Stomach smooth muscle (tissue), 2 donors: ENCODE data around the gene TBX3.
A peak's percentile ranks its signal among the peaks of the same experiment; 100 is the strongest.

Experiments used
- H3K27ac ChIP-seq: one replicate; pipeline ENCODE4 v1.7.0; 2013; ENCODE audit warnings: mild to moderate bottlenecking, low read length, inconsistent platforms
- H3K27me3 ChIP-seq, 2 donors: one replicate each; pipeline ENCODE4 v1.7.0; 2013; ENCODE audit warnings: low read length in 2 of 2; ENCODE audit not compliant: insufficient read depth in 2 of 2, control insufficient read depth in 1 of 2
- H3K36me3 ChIP-seq, 2 donors: one replicate each; pipeline ENCODE4 v1.7.0; 2013; ENCODE audit warnings: low read length in 2 of 2; ENCODE audit not compliant: control insufficient read depth in 2 of 2, insufficient read depth in 2 of 2
- H3K4me1 ChIP-seq: one replicate; pipeline ENCODE4 v1.7.0; 2013; ENCODE audit warnings: low read length; ENCODE audit not compliant: control insufficient read depth, insufficient read depth
- H3K4me3 ChIP-seq, 2 donors: one replicate each; pipeline ENCODE4 v1.7.0; 2013; ENCODE audit warnings: low read length in 2 of 2
- H3K9ac ChIP-seq, 2 donors: one replicate each; pipeline ENCODE4 v1.7.0; 2013; ENCODE audit warnings: low read length in 2 of 2, mild to moderate bottlenecking in 1 of 2
- H3K9me3 ChIP-seq, 2 donors: one replicate each; pipeline ENCODE4 v1.7.0; 2013; ENCODE audit warnings: low read length in 2 of 2; ENCODE audit not compliant: control insufficient read depth in 2 of 2
- donor health status: healthy.
- donor health status: Pancreatic carcinoma.

Gene TBX3

DNA sequence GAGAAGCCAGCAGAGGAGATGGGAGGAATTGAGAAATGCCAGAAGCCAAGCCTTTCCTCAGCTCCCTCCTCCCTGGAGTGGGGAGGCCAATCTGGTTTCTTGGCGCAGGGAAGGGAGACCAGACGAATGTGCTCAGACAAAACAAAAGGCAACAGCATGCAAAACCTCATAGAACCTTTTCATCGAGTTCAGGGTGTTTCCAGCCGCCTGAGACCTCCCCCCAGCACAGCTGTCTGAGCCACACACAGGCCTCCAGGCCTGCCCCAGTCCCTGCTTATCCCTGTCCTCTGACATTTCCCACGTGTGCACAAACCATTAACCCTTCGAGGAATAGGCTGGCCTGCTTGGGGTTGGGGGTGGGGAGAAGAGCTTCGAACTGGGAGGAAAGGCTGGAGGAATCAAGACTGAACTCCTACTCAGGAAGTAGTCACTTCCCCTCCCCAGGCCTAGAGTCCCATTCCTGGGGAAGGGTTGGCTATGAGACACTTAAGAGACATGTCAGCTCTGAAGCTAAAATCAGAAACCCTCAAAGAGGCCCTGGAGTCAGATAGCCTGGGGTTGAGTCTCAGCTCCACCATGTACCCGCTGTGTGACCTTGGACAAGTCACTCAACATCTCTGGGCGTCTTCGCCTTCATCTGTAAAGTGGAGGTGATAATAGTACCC lies 10.7 kb downstream of the TBX3 start:
- no peak overlapping the region for H3K27ac ChIP-seq
- no peaks in the 10 kb centered on the region for H3K36me3 ChIP-seq
- no peak overlapping the region for H3K9ac ChIP-seq
- H3K27me3 ChIP-seq: peaks cover 20 to 43% of the 10 kb centered on the region in 2 donors
- peaks cover 3% of the 10 kb centered on the region for H3K4me1 ChIP-seq
- H3K9me3 ChIP-seq: no peaks in the 10 kb centered on the region
- no peak overlapping the region for H3K4me3 ChIP-seq

GRCh38 chr12:114672817-114673168 lies 11.2 kb downstream of the TBX3 start:
- H3K4me3 ChIP-seq: no peak overlapping the region
- H3K27ac ChIP-seq: no peak overlapping the region
- H3K36me3 ChIP-seq: no peaks in the 10 kb centered on the region
- H3K27me3 ChIP-seq: peaks cover 22 to 48% of the 10 kb centered on the region in 2 donors
- no peaks in the 10 kb centered on the region for H3K9me3 ChIP-seq
- peaks cover 8% of the 10 kb centered on the region for H3K4me1 ChIP-seq
- H3K9ac ChIP-seq: no peak overlapping the region

DNA sequence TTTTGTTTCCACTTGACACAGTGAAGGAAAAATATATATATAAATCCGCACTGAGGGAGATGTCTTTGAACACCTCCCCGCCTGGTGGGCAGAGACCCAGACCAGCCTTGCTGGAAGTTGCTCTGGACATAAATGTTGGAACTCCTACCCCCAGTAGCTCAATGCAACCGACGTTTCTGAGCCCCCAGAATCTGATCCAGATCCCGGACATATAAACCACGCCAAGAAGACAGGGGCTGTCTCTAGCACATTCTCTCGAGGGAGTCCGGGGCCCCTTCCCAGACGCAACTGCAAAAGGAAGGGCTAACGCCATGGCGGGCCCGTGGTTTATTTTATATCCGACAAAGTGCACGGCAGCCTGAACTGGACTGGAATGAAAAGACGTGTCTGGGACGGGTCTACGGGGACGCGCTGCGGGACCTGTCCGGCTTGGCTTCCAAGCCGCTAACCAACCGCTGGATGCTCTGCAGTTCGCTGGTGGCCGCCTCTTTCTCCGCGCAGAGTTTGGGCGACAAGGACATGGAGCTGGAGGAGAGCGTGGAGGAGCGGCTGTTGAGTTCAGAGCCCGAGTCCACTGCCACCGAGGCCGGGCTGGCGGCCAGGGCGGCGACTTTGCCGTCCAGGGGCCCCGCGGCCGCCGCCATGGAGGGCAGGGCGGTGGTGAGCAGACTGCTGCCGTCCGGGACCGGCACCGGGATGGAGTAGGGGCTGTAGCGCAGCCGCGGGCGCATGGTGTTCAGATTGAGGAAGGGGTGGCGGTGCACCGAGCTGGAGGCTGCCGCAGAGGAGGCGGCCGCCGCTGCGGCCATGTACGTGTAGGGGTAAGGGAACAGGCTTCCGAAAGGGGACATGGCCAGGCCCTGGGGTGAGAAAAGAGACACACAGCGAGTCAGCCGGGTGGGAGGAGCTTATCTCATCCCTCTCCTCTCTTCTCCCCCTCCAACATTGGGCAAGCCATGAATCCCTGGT lies 12.2 kb downstream of the TBX3 start:
- H3K4me1 ChIP-seq: peaks cover 14% of the 10 kb centered on the region
- no peak overlapping the region for H3K27ac ChIP-seq
- H3K27me3 ChIP-seq: peaks cover 32 to 58% of the 10 kb centered on the region in 2 donors
- H3K9ac ChIP-seq: no peak overlapping the region
- H3K4me3 ChIP-seq: no peak overlapping the region
- no peaks in the 10 kb centered on the region for H3K9me3 ChIP-seq
- H3K36me3 ChIP-seq: no peaks in the 10 kb centered on the region

GRCh38 chr12:114671066-114671442 lies 12.9 kb downstream of the TBX3 start:
- no peaks in the 10 kb centered on the region for H3K36me3 ChIP-seq
- H3K4me1 ChIP-seq: peaks cover 14% of the 10 kb centered on the region
- H3K27me3 ChIP-seq: peaks cover 37 to 65% of the 10 kb centered on the region in 2 donors
- H3K4me3 ChIP-seq: no peak overlapping the region
- H3K9me3 ChIP-seq: no peaks in the 10 kb centered on the region
- H3K9ac ChIP-seq: no peak overlapping the region
- no peak overlapping the region for H3K27ac ChIP-seq

DNA sequence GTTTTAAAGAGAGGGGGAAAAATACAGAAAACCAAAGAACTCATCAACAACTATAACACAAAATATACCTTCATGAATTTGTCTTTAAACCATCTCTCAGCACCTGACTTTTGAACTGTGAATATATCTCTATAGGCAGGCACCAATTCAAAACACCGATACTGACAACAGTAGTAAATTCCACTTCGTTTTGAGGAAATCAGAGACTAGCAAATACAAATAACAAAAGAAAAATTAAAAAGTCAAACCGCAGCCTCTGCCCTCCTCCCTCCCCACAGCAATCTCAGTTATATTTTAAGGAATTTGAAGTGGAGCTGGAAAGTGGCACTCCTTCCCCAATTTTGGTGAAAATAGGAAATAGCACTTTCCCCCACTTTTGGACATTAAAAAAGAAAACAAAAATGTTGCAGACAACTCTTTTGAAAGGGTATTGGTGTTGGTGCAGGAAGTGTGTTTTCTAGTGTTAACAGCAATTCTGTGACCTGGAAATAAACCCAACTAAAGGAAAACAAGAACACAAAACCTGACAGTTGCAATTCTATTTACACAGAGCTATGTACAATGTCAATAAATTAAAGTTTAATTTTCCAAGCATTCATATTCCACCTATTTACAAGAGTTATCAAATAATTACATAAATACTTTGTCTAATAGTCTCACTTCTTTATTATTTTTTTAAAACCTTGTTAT lies 13.5 kb downstream of the TBX3 start:
- H3K9me3 ChIP-seq: no peaks in the 10 kb centered on the region
- H3K27me3 ChIP-seq: peaks cover 40 to 71% of the 10 kb centered on the region in 2 donors
- H3K4me1 ChIP-seq: peaks cover 15% of the 10 kb centered on the region
- H3K4me3 ChIP-seq: no peak overlapping the region
- H3K36me3 ChIP-seq: no peaks in the 10 kb centered on the region
- H3K27ac ChIP-seq: no peak overlapping the region
- H3K9ac ChIP-seq: no peak overlapping the region

- Histone ChIP-seq H3K36me3 (no peaks in the 10 kb centered on the region), H3K27me3 (peaks cover 43 to 72% of the 10 kb centered on the region in 2 donors), H3K4me1 (peaks cover 17% of the 10 kb centered on the region), H3K9ac (no peak overlapping the region), H3K4me3 (no peak overlapping the region), H3K9me3 (no peaks in the 10 kb centered on the region), H3K27ac (no peak overlapping the region)
Observed at GRCh38 chr12:114669401-114670290, 14.3 kb downstream of the TBX3 start.

DNA sequence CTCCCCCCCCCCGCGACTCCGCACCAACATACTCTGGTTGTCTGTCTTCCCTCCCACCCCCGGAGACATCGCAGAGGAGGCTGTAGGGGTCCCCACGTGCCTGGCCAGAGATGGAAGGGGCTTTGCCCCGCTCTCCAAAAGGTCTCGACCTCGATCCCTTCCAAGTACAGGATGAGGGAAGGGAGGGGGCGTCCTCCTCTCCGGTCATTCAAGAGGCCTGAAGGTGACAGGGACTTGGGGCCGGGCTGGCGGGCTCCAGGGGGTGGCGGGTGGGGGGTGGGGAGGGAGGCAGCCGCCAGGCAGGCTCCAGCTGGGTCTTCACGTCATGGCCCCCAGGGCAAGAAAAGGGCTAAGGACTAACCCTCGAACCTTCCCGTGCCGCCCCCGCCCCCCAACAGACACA lies 15.1 kb downstream of the TBX3 start:
- no peak overlapping the region for H3K4me3 ChIP-seq
- no peak overlapping the region for H3K9ac ChIP-seq
- H3K27ac ChIP-seq: no peak overlapping the region
- no peaks in the 10 kb centered on the region for H3K9me3 ChIP-seq
- peaks cover 17% of the 10 kb centered on the region for H3K4me1 ChIP-seq
- H3K27me3 ChIP-seq: peaks cover 44 to 73% of the 10 kb centered on the region in 2 donors
- H3K36me3 ChIP-seq: no peaks in the 10 kb centered on the region

DNA sequence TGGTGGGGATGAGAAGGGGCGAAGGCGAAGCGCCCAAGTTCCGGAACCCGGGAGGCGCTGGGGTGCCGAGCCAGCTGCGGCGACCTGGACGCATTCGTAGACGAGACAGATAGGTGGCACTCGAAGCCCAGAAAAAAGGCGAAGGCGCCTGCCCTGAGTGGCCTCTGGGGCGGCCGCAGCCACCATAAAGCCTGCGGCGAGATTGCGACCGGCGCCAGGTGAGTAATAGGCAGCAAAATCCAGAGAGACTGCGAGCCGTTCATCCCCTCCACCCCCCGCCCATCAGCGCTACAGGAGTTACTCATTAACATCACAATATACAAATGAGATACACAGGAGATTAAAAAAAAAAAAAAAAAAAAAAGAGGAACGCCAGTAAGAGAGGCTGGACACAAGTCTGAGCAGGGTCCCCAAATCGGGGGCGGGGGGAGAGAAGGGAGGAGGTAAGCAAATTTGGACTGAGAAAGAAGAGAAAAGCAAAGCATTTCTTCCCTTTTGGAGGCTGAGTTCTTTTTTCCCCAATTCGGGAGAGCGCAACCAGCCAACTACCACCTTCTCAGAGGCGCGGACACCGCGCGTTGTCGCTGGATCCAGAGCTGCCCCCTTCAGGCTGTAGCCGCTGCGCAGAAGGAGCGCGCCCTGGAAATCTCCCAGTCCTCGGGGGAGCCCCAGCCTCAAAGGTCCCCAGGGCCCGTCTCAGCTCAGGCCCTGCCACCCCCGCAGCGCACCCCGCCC lies 15.7 kb downstream of the TBX3 start:
- no peaks in the 10 kb centered on the region for H3K9me3 ChIP-seq
- no peak overlapping the region for H3K9ac ChIP-seq
- peaks cover 43 to 72% of the 10 kb centered on the region in 2 donors for H3K27me3 ChIP-seq
- no peaks in the 10 kb centered on the region for H3K36me3 ChIP-seq
- H3K4me3 ChIP-seq: peak overlapping the region; percentile 51 to 62
- peaks cover 17% of the 10 kb centered on the region for H3K4me1 ChIP-seq
- no peak overlapping the region for H3K27ac ChIP-seq

DNA sequence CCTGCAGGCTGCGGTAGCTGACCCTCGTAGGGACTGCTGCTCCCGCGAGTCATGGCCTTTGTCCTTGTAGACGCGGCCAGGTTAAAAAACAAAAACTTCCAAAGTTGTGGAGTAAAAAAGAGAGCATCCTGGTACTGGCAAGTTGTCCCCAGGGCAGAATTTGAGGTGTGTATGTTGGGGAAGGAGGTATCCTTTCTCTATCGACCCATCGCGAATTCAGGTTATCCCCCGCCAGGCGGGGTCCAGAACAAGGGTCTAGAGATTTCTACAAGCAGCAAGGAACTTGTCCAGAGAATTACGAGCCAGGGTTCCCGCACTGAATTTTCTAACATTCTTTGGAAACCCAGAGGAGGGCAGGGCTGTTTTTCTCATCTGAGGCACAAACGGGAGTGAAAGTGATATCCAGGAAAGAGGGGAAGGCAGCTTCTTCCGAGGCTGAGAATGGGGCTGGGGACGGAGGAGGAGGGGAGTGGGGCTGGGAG lies 16.3 kb downstream of the TBX3 start:
- Histone ChIP-seq H3K27me3 (peaks cover 45 to 76% of the 10 kb centered on the region in 2 donors), H3K9me3 (no peaks in the 10 kb centered on the region), H3K9ac (no peak overlapping the region), H3K27ac (no peak overlapping the region), H3K36me3 (no peaks in the 10 kb centered on the region), H3K4me1 (peaks cover 17% of the 10 kb centered on the region), H3K4me3 (peak overlapping the region in 1 of 2 donors; percentile 62)
